Transverse colon (tissue), 4 donors: Measurements from ENCODE around the gene CDK2AP2. TPM values are rescaled to one million over a fixed set of nuclear protein-coding genes. Genes with fewer than 3 reads are reported as not detected.

Experiments
- DNase-seq: peaks from one replicate; pipeline ENCODE4 v3.0.0-alpha.2; 2019
- H3K27ac ChIP-seq, 4 donors: fragments of 200-600 bp; sonication (generic); 2 replicates each; pipeline ENCODE4 v1.5.1; 2016 to 2018; ENCODE audit warnings: inconsistent platforms in 4 of 4
- H3K27me3 ChIP-seq: fragments of 200-600 bp; sonication (generic); 2 replicates; pipeline ENCODE4 v1.5.1; 2017; ENCODE audit warnings: inconsistent platforms
- H3K36me3 ChIP-seq, 4 donors: fragments of 200-600 bp; sonication (generic); 2 replicates each; pipeline ENCODE4 v1.5.1; 2017 to 2019; ENCODE audit warnings: inconsistent platforms in 4 of 4
- H3K4me1 ChIP-seq, 4 donors: fragments of 200-600 bp; sonication (generic); 2 replicates each; pipeline ENCODE4 v1.5.1; 2017 to 2020; ENCODE audit warnings: inconsistent platforms in 4 of 4
- H3K4me3 ChIP-seq, 4 donors: fragments of 200-600 bp; sonication (generic); 1 replicate in 1 of 4; 2 replicates in 3 of 4; pipeline versions ENCODE4 v1.5.1 to v1.6.1; 2017 to 2019; ENCODE audit warnings: inconsistent platforms in 4 of 4
- H3K9me3 ChIP-seq, 2 donors: fragments of 200-600 bp; sonication (generic); 2 replicates each; pipeline ENCODE4 v1.5.1; 2017 to 2019; ENCODE audit warnings: inconsistent platforms in 2 of 2
- EP300 ChIP-seq: sonication (generic); formaldehyde crosslinking; IDR thresholded peaks from one replicate; pipeline ENCODE4 v1.6.1; 2017; ENCODE audit warnings: antibody characterized with exemption, low read depth
- POLR2A ChIP-seq: fragments of 450-650 bp; IDR thresholded peaks from one replicate; pipeline ENCODE4 v1.6.1; 2016; ENCODE audit warnings: antibody characterized with exemption, mild to moderate bottlenecking, moderate library complexity
- POLR2AphosphoS5 ChIP-seq, 3 donors: sonication (generic); formaldehyde crosslinking; IDR thresholded peaks; one replicate each; pipeline ENCODE4 v1.6.1; 2016; ENCODE audit warnings: antibody characterized with exemption in 3 of 3
- WGBS, 2 donors: methylation state at CpG; one replicate each; pipeline ENCODE4 v1.1.5; 2018; ENCODE audit warnings: low coverage in 1 of 2; 5-methylcytosine and 5-hydroxymethylcytosine counted together
- in situ Hi-C, 4 donors: fragments of 200-750 bp; cut with MboI; loops; one replicate each; pipeline versions ENCODE4 v1.15.0 to v1.15.1; 2017; ENCODE audit warnings: low sequenced_read_pairs in 3 of 4, low pct_ligation_motif_present in 1 of 4, low pct_unique_long_range_greater_than_20kb in 1 of 4
- intact Hi-C: fragments of 100-400 bp; cut with DNase I; formaldehyde crosslinking; loops from one replicate; pipeline ENCODE4 v1.15.1; 2023; ENCODE audit warnings: low total_unique reads
- total RNA-seq, 4 donors: library from RNA; depleted of rRNA; stranded (reverse); fragments of >200 nt; gene quantifications; one replicate each; pipeline ENCODE4 v1.1.0, GENCODE V29; 2016
- TF ChIP-seq, protein P1 (sequence below), 5 experiments: fragments of 200-600 bp in 3 of 5; fragments of 450-650 bp in 2 of 5; sonication (generic) in 3 of 5; IDR thresholded peaks; 1 replicate in 2 of 5; 2 replicates in 3 of 5; pipeline ENCODE4 v1.5.1; 2016 to 2017; ENCODE audit warnings: antibody characterized with exemption in 5 of 5, inconsistent platforms in 3 of 5, mild to moderate bottlenecking in 2 of 5, moderate library complexity in 1 of 5

The CDK2AP2 gene
- total RNA-seq, 4 donors from 2014 or later = 49.4 to 140 (median 83.4) TPM

GRCh38 chr11:67490727-67491065, 17.3 kb downstream of the CDK2AP2 start:
- intact Hi-C loops = no loop called here
- Histone ChIP-seq H3K9me3 (no peaks in the 10 kb centered on the region), H3K36me3 (peaks cover 0 to 14% (median 4%) of the 10 kb centered on the region in 4 donors), H3K27me3 (no peaks in the 10 kb centered on the region), H3K4me3 (no peak overlapping the region), H3K27ac (no peak overlapping the region), H3K4me1 (peaks cover 0 to 12% (median 7%) of the 10 kb centered on the region in 4 donors)
- TF ChIP-seq EP300 (no peak), POLR2A (no peak), POLR2AphosphoS5 (IDR thresholded peaks at IDR 0.05) (no peak)
- TF ChIP-seq, protein P1, sequence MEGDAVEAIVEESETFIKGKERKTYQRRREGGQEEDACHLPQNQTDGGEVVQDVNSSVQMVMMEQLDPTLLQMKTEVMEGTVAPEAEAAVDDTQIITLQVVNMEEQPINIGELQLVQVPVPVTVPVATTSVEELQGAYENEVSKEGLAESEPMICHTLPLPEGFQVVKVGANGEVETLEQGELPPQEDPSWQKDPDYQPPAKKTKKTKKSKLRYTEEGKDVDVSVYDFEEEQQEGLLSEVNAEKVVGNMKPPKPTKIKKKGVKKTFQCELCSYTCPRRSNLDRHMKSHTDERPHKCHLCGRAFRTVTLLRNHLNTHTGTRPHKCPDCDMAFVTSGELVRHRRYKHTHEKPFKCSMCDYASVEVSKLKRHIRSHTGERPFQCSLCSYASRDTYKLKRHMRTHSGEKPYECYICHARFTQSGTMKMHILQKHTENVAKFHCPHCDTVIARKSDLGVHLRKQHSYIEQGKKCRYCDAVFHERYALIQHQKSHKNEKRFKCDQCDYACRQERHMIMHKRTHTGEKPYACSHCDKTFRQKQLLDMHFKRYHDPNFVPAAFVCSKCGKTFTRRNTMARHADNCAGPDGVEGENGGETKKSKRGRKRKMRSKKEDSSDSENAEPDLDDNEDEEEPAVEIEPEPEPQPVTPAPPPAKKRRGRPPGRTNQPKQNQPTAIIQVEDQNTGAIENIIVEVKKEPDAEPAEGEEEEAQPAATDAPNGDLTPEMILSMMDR (IDR thresholded peaks at IDR 0.05) = no peak
- no peak for DNase-seq
- in situ Hi-C loops = no loop called here
- 82% methylated on average over 14 of the region's 15 CpGs; no CpG with 5 or more reads in 1 of the 2 donors for WGBS, 2 donors

- Histone ChIP-seq H3K27me3 (no peaks in the 10 kb centered on the region), H3K9me3 (no peaks in the 10 kb centered on the region), H3K27ac (no peak overlapping the region), H3K4me1 (peaks cover 0 to 17% (median 8%) of the 10 kb centered on the region in 4 donors), H3K36me3 (peaks cover 0 to 14% (median 4%) of the 10 kb centered on the region in 4 donors), H3K4me3 (no peak overlapping the region)
- in situ Hi-C loops (loop anchor here in 2 of 4 donors (10.0 kb wide), 1 partner anchor 95 kb away; the partner anchor contains the start of gene RAD9A (in 2 of the 2)), intact Hi-C loops (no loop called here)
- WGBS, 2 donors = 87% methylated on average over 23 of the region's 23 CpGs; no CpG with 5 or more reads in 1 of the 2 donors
- TF ChIP-seq EP300 = no peak
- no peak for TF ChIP-seq POLR2AphosphoS5 (IDR thresholded peaks at IDR 0.05)
- TF ChIP-seq, protein P1 (IDR thresholded peaks at IDR 0.05) = no peak
- no peak for TF ChIP-seq POLR2A
- DNase-seq = no peak
Observed at GRCh38 chr11:67489885-67490726, 17.9 kb downstream of the CDK2AP2 start.

GRCh38 chr11:67489203-67489884, 18.6 kb downstream of the CDK2AP2 start:
- no peaks in the 10 kb centered on the region for H3K9me3 ChIP-seq
- peaks cover 0 to 19% (median 13%) of the 10 kb centered on the region in 4 donors for H3K4me1 ChIP-seq
- 40 to 79% methylated on average over 3 to 23 of the region's 25 CpGs for WGBS, 2 donors
- H3K27ac ChIP-seq = no peak overlapping the region
- no peaks in the 10 kb centered on the region for H3K27me3 ChIP-seq
- intact Hi-C loops = no loop called here
- H3K4me3 ChIP-seq = no peak overlapping the region
- in situ Hi-C loops = loop anchor here in 2 of 4 donors (10.0 kb wide), 1 partner anchor 95 kb away; the partner anchor contains the start of gene RAD9A (in 2 of the 2)
- peaks cover 0 to 14% (median 4%) of the 10 kb centered on the region in 4 donors for H3K36me3 ChIP-seq
- DNase-seq = peak; percentile 47
- TF ChIP-seq EP300 = no peak
- no peak for TF ChIP-seq POLR2A
- no peak for TF ChIP-seq POLR2AphosphoS5 (IDR thresholded peaks at IDR 0.05)
- TF ChIP-seq, protein P1 (IDR thresholded peaks at IDR 0.05) = no peak
